Upper lobe of left lung (tissue), 6 donors: ENCODE data around the gene AWAT1. TPM values are rescaled to one million over a fixed set of nuclear protein-coding genes. Genes with fewer than 3 reads are reported as not detected.
A peak's percentile ranks its signal among the peaks of the same experiment; 100 is the strongest.

Source experiments
- ATAC-seq, 2 donors: fragments of 200-7000 bp; cut with Tn5 transposase; one replicate each; pipeline ENCODE4 v1.9.1; 2022; ENCODE audit warnings: mild to moderate bottlenecking in 2 of 2, moderate library complexity in 2 of 2; ENCODE audit not compliant: low FRiP score in 2 of 2
- DNase-seq, 2 donors: peaks; one replicate each; pipeline ENCODE4 v3.0.0-alpha.2; 2019 to 2020
- H3K27ac ChIP-seq, 4 donors: fragments of 200-600 bp; sonication (generic); one replicate each; pipeline ENCODE4 v1.5.1; 2016 to 2019
- H3K27me3 ChIP-seq, 4 donors: fragments of 200-600 bp; sonication (generic); one replicate each; pipeline ENCODE4 v1.5.1; 2017 to 2019
- H3K36me3 ChIP-seq, 4 donors: fragments of 200-600 bp; sonication (generic); one replicate each; pipeline ENCODE4 v1.5.1; 2016 to 2019
- H3K4me1 ChIP-seq, 4 donors: fragments of 200-600 bp; sonication (generic); one replicate each; pipeline ENCODE4 v1.5.1; 2018 to 2019
- H3K4me3 ChIP-seq, 4 donors: fragments of 200-600 bp; sonication (generic); one replicate each; pipeline ENCODE4 v1.5.1; 2017 to 2019; ENCODE audit warnings: mild to moderate bottlenecking in 2 of 4, moderate library complexity in 1 of 4
- H3K9me3 ChIP-seq, 4 donors: fragments of 200-600 bp; sonication (generic); one replicate each; pipeline ENCODE4 v1.5.1; 2018 to 2019
- CTCF ChIP-seq, 6 experiments: fragments of 450-650 bp in 4 of 6; fragments of 200-600 bp in 2 of 6; sonication (generic) in 2 of 6; IDR thresholded peaks; one replicate each; pipeline ENCODE4 v1.5.1; 2016 to 2019; ENCODE audit warnings: antibody characterized with exemption in 6 of 6
- EP300 ChIP-seq, 4 donors: sonication (generic); formaldehyde crosslinking; IDR thresholded peaks; one replicate each; pipeline ENCODE4 v1.5.1; 2017; ENCODE audit warnings: antibody characterized with exemption in 4 of 4, control low read depth in 2 of 4
- POLR2A ChIP-seq, 4 donors: fragments of 450-650 bp; IDR thresholded peaks; one replicate each; pipeline ENCODE4 v1.5.1; 2016 to 2017; ENCODE audit warnings: antibody characterized with exemption in 4 of 4, mild to moderate bottlenecking in 2 of 4
- POLR2AphosphoS5 ChIP-seq, 2 donors: sonication (generic); formaldehyde crosslinking; IDR thresholded peaks; one replicate each; pipeline ENCODE4 v1.5.1; 2017; ENCODE audit warnings: antibody characterized with exemption in 2 of 2
- WGBS, 2 donors: methylation state at CpG; one replicate each; pipeline ENCODE4 v1.1.5; 2017 to 2018; 5-methylcytosine and 5-hydroxymethylcytosine counted together
- total RNA-seq, 6 donors: library from RNA; depleted of rRNA in 4 of 6; stranded (reverse); fragments of >200 nt in 4 of 6; gene quantifications; one replicate each; pipeline versions ENCODE4 v1.1.0 to v1.2.1, GENCODE V29; 2016 to 2021
- donor health status: DM: no; HTN: no; CAD: no; lungs with moderate emphysema.
- donor health status: DM: no; HTN: yes; CAD: no; lungs with severe emphysema.

The AWAT1 gene
- total RNA-seq, 6 donors from 2014 or later, result not detected

DNA sequence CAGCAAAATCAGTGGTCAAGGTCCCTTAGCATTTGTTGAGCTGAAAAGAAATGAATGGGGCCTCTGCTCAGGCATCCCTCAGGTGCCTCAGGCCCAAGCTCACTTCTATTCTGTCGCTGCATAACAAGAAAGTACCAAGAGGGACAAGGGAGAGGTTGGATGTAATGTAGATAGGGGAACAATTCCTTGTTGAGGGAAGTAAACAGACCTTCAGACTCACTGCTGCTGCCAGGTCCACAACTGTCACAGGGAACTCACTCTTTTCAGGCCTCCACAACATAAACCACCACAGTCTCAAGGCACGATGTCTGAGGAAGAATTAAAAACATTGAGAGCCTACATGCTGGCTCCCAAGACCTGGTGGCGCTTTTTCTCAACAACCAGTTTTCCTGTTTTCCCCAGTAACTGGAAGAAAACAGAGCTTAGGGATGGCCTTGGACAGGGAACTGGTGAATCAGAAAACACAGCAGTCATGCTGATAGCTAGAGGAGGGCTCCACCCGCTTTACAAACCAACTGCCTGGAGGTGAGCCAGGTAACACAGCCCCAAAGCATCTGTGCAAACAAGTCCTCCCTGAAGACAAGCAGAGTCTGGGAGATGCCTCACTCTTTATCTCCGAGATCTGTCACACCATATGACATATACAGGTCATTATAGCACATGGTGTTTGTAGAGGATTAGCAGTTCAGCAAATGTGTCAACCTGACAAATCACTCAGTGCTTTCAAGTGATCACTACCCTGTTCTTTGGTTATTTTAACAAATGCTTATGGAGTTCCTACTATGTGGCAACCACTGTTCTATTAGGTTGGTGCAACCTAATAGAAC lies 14.3 kb upstream of the AWAT1 start:
- Histone ChIP-seq H3K9me3 (no peaks in the 10 kb centered on the region), H3K4me3 (no peak overlapping the region), H3K27ac (no peak overlapping the region), H3K36me3 (no peaks in the 10 kb centered on the region), H3K4me1 (no peaks in the 10 kb centered on the region), H3K27me3 (no peaks in the 10 kb centered on the region)
- ATAC-seq (peak in 1 of 2 donors; percentile 94), DNase-seq (no peak)
- TF ChIP-seq POLR2A (IDR thresholded peaks at IDR 0.05), result no peak
- TF ChIP-seq POLR2AphosphoS5 (IDR thresholded peaks at IDR 0.05), result no peak
- no peak for TF ChIP-seq EP300 (IDR thresholded peaks at IDR 0.05)
- TF ChIP-seq CTCF (IDR thresholded peaks at IDR 0.05), result no peak
- 79 to 90% methylated on average over 3 to 5 of the region's 5 CpGs for WGBS, 2 donors

GRCh38 chrX:70226048-70226447 lies 8.4 kb upstream of the AWAT1 start:
- no peaks in the 10 kb centered on the region for H3K9me3 ChIP-seq
- TF ChIP-seq POLR2A (IDR thresholded peaks at IDR 0.05), result no peak
- TF ChIP-seq EP300 (IDR thresholded peaks at IDR 0.05), result no peak
- TF ChIP-seq CTCF (IDR thresholded peaks at IDR 0.05), result no peak
- TF ChIP-seq POLR2AphosphoS5 (IDR thresholded peaks at IDR 0.05), result no peak
- H3K4me3 ChIP-seq, result no peak overlapping the region
- no peaks in the 10 kb centered on the region for H3K4me1 ChIP-seq
- no peak for ATAC-seq
- no peaks in the 10 kb centered on the region for H3K36me3 ChIP-seq
- no peaks in the 10 kb centered on the region for H3K27me3 ChIP-seq
- H3K27ac ChIP-seq, result no peak overlapping the region
- no peak for DNase-seq

GRCh38 chrX:70226687-70227086 lies 7.8 kb upstream of the AWAT1 start:
- TF ChIP-seq EP300 (IDR thresholded peaks at IDR 0.05), result no peak
- no peak for TF ChIP-seq POLR2A (IDR thresholded peaks at IDR 0.05)
- no peak for TF ChIP-seq CTCF (IDR thresholded peaks at IDR 0.05)
- no peak for TF ChIP-seq POLR2AphosphoS5 (IDR thresholded peaks at IDR 0.05)
- no peak for ATAC-seq

GRCh38 chrX:70231666-70232065 lies 2.8 kb upstream of the AWAT1 start:
- no peaks in the 10 kb centered on the region for H3K27me3 ChIP-seq
- WGBS, 2 donors, result 29 to 58% methylated on average over 4 of the region's 4 CpGs
- H3K36me3 ChIP-seq, result no peaks in the 10 kb centered on the region
- no peak for TF ChIP-seq POLR2AphosphoS5 (IDR thresholded peaks at IDR 0.05)
- no peak for TF ChIP-seq POLR2A (IDR thresholded peaks at IDR 0.05)
- TF ChIP-seq CTCF (IDR thresholded peaks at IDR 0.05), result no peak
- no peaks in the 10 kb centered on the region for H3K4me1 ChIP-seq
- H3K9me3 ChIP-seq, result no peaks in the 10 kb centered on the region
- ATAC-seq (no peak), DNase-seq (no peak)
- no peak overlapping the region for H3K4me3 ChIP-seq
- H3K27ac ChIP-seq, result no peak overlapping the region

More at GRCh38 chrX:70226687-70227086, 7.8 kb upstream of the AWAT1 start:
- no peak overlapping the region for H3K27ac ChIP-seq
- H3K27me3 ChIP-seq, result no peaks in the 10 kb centered on the region
- no peaks in the 10 kb centered on the region for H3K4me1 ChIP-seq
- DNase-seq, result no peak
- H3K36me3 ChIP-seq, result no peaks in the 10 kb centered on the region
- 73 to 88% methylated on average over 2 of the region's 2 CpGs for WGBS, 2 donors
- H3K4me3 ChIP-seq, result no peak overlapping the region
- no peaks in the 10 kb centered on the region for H3K9me3 ChIP-seq

DNA sequence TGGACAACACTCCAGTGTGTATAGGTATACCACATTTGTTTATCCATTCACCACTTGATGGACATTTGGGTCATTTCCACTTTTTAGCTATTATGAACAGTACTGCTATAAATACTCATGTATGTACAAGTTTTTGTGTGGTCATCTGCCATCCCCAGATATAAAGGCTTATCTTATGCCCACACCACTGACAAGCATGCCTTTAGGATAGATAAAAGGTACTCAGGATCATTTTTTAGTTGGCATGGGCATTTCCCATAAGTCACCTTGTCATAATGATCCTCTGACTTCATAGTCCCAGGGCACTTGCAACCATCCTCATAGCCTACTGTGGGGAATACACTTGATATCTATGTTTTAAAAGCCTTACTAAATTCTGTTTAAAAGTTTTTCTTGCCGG lies 6.3 kb downstream of the AWAT1 start:
- H3K27me3 ChIP-seq, result no peaks in the 10 kb centered on the region
- H3K9me3 ChIP-seq, result no peaks in the 10 kb centered on the region
- ATAC-seq (no peak), DNase-seq (no peak)
- H3K4me1 ChIP-seq, result no peaks in the 10 kb centered on the region
- H3K27ac ChIP-seq, result no peak overlapping the region
- no peak overlapping the region for H3K4me3 ChIP-seq
- no peaks in the 10 kb centered on the region for H3K36me3 ChIP-seq
- 95 to 100% methylated on average over 1 of the region's 1 CpG for WGBS, 2 donors
- no peak for TF ChIP-seq POLR2A (IDR thresholded peaks at IDR 0.05)
- TF ChIP-seq POLR2AphosphoS5 (IDR thresholded peaks at IDR 0.05), result no peak
- no peak for TF ChIP-seq CTCF (IDR thresholded peaks at IDR 0.05)
- no peak for TF ChIP-seq EP300 (IDR thresholded peaks at IDR 0.05)
